Loucy (cell line): ENCODE results near the gene LHPP.

ENCODE experiments used
- CTCF ChIP-seq: fragments of 200-600 bp; sonication (generic); conservative IDR thresholded peaks from 2 replicates; pipeline ENCODE4 v1.5.1; 2014; ENCODE audit warnings: mild to moderate bottlenecking, antibody characterized with exemption, low read length
- EZH2phosphoT487 ChIP-seq: fragments of 200-600 bp; IDR thresholded peaks from 2 replicates; pipeline ENCODE4 v1.6.1; 2018; ENCODE audit warnings: antibody characterized with exemption, mild to moderate bottlenecking, moderate library complexity, borderline replicate concordance

DNA sequence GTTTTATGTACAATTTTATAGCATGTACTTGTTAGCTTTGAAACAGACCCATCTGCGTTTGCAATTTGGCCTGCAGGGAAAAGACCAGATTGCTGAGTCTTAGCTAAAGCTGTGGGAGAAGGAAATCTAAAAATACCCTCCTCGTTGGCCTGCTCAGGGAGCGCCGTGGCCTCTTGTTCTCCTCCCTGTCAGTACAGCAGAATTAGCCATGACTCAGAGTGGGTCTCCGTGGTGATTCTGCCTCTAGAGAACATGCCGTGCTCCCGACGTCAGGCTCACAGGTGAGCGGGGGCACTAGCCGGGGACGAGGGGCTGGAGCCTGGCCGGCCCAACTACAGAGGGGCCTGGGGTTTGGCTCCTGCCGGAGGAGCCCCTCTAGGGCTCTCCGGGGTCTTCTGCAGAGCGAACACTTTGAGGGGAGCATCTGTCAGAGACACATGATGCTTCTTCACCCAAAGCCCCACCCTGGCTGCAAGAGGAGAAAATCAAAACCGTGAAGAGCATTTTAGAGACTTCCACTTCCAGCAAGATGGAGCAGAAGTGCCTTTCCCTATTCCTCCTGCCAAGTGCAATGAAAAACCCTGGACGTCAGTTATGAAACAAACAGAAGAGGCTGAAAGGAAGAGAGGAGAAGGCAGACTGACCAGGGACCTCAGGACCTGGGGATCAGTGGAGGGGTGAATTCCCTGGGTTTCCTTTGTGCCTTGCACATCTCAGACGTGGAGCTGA, 98.9 kb downstream of the LHPP start:
- TF ChIP-seq CTCF: no peak
- no peak for TF ChIP-seq EZH2phosphoT487
